ENCODE results near the gene SKP2.

- TF ChIP-seq CTCF (IDR thresholded peaks at IDR 0.05): peak in 1 of 4 experiments; percentile 9
- no peak for TF ChIP-seq POLR2A (IDR thresholded peaks at IDR 0.05)
- no peak for TF ChIP-seq POLR2AphosphoS5 (IDR thresholded peaks at IDR 0.05)
Observed at GRCh38 chr5:36214436-36214835, 62.5 kb downstream of the SKP2 start.
